NCI-H524 (cell line): ENCODE measurements around the gene SOSTDC1.
"Not testable (repeated sequence)": the region's sequence is repeated elsewhere in the genome, so short reads cannot be mapped to it uniquely, and the experiment has no call there.

ENCODE experiments used
- DNase-seq, 2 experiments: peaks; one replicate each; lab custom pipeline; 2025; lab: John Stamatoyannopoulos, UW

SOSTDC1 gene

DNA sequence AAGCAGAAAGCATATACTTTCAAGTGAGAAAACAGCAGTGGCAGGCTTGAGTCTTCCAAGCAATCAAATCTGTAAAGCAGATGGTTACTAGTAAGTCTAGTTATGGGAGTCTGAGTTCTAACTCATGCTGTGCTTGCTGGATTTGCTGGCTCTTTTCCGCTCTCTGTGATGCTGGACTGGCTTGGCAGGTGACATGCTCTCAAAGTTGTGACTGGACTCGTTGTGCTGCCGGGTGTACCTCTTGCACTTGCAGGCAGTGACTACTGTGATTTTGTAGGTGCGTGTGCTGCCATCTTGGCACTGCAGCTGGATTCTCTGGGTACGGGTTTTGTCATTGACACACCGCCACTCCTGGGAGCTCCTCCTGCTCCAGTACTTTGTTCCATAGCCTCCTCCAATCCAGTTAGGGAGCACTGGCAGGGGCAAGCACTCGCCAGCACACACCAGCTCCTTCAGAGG lies 3.1 kb downstream of the SOSTDC1 start:
- peak in 1 of 2 experiments; percentile 24 for DNase-seq

DNA sequence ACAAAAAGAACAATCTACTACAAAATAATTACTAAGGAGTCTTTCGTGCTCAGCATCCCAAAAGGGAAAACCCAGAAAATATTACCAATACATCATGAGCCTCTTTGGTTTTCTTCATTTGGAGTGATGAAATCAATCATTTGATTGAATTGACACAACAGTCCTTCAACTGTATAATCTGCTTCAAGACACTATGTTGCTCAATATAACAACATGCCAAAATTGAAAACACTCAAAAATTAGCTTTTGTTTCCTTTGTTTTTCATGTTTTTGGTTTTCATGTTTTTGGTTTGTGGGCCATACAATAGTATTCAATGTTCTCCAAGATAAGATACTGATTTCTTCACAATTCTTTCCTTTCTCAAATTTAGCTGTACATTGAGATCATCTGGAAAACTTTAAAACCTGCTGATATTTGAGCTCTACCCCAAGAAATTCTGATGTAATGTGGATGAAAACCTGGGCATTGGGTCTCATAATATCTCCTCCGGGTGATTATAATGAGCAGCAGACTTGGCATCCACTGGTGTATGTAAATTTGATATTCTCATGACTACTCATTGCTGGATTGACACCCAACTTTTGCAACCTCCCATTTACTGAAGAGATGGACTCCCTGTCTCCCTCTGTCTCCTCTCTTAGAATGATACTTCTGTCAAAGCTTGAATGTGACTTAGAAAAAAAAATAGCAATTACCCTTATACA lies 4.6 kb downstream of the SOSTDC1 start:
- no peak for DNase-seq

- DNase-seq, result not testable (repeated sequence)
These were observed 9.2 kb downstream of the SOSTDC1 start for GRCh38 chr7:16456303-16456702.

DNA sequence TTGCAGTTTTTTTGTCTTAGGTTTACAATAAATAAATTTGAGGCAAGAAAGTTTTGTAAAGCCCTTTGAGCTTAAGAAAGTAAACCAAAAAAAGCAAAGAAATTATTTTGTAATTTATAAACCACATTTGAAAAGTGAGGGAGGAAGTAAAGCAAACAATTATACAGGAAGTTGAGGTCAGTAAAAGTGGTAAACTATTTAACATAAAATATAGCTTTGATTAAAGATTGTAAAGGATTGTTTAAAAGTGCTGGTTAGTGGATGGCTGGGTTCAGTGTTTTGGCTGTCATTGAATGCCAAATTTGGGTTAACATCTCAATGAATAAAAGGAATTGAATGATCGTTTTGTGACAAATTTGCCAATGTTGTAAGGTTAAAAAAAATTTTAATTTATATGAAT lies 9.9 kb downstream of the SOSTDC1 start:
- no peak for DNase-seq

- DNase-seq, result no peak
These were observed 15.2 kb downstream of the SOSTDC1 start for GRCh38 chr7:16450366-16450765.

DNA sequence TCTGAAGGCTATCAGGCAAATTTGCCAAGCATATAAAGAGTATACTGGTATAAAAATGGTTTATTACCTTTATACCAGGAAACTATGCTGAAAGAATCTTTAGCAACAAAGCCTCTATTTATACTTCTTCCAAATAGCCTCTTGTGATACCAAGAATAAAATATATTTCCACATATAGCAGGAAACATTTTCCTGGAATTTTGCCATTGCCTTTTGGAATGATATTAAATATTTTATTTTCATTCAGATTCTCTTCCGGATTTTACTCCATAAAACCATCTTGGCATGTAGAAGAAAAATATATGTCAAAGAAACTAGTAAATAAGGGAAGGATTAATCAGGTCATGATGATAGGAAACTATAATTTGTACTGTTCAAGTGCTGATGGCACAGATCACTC lies 17.7 kb downstream of the SOSTDC1 start:
- DNase-seq, result no peak

DNA sequence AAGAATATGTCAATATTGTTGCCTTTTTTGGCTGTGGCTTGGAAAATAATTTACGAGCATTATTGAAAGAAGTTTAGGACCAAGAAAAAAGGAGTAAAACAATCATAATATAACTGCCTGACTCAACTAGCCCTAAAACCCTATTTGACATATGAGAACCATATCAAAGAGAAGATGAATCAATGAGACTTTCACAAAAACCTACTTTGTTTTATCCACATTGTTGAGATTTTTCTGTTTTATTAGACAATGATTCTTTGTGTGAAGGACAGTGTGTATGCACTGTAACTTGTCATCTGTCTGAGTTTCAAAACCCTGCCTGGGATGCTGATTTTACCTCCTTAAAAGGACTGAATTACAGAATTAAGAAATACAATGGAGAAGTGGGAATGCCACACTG lies 19.0 kb downstream of the SOSTDC1 start:
- no peak for DNase-seq

GRCh38 chr7:16443871-16444270 lies 21.7 kb downstream of the SOSTDC1 start:
- not testable (repeated sequence) for DNase-seq

DNA sequence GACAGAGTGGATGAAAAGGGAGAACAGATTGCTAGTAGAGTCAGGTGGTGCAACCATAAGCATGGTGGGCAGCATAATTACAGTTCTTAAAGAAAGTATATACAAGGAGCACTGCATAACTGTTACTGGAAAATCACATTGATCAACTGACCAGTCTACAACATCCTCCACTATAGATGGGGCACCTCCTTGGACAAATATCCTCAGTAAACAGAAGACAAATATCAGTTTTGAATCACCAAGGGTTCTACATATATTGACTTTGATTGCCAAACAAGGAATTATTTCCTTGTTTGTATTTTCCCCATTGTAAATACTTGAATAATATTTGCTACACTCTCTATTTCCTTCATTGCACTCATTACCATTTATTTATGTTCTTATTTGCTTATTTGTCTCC lies 26.6 kb downstream of the SOSTDC1 start:
- DNase-seq, result no peak

DNA sequence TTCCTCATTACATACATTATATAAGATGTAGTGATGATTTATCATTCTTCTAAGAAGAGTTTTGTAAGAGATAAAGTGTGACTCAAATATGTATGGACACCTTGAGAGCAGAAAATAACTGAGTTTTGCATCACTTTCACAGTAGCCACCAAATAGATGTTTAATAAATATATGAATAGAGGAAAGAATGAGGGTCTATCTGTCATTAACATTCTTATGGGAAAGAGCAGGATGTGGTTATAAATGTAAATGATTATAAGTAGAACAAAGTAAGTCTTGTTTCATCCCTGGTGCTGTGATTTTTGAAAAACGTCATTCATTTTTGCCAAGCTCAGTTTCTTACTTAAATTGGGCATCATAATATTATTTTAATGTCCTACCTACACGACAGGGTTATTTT lies 29.2 kb downstream of the SOSTDC1 start:
- no peak for DNase-seq

- no peak for DNase-seq
These were observed 31.9 kb downstream of the SOSTDC1 start for GRCh38 chr7:16433568-16434122.

GRCh38 chr7:16432425-16432731 lies 33.2 kb downstream of the SOSTDC1 start:
- DNase-seq, result no peak

GRCh38 chr7:16431646-16432424 lies 33.7 kb downstream of the SOSTDC1 start:
- peak; percentile 32 to 56 for DNase-seq

GRCh38 chr7:16430133-16430532 lies 35.4 kb downstream of the SOSTDC1 start:
- no peak for DNase-seq

DNA sequence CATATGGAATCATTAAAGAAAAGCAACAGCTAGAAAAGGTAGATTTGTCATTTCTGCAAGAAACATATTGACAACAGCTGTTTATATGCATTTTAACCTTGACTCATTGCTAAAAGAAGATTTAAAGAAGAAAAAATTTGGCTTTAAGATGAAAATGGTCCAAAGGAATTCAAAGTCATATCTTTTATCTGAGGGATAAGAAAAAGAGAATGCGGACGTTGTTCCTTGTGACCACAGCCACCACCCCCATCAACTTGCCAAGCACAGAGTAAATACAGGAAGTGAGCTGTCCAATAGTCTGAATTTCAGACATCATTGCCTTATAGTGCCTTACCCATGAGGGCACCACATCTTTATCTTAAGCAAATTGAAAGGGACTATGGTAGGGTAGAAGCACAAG lies 36.9 kb downstream of the SOSTDC1 start:
- DNase-seq, result no peak

- DNase-seq, result no peak
These were observed 37.4 kb downstream of the SOSTDC1 start for GRCh38 chr7:16428182-16428581.

DNA sequence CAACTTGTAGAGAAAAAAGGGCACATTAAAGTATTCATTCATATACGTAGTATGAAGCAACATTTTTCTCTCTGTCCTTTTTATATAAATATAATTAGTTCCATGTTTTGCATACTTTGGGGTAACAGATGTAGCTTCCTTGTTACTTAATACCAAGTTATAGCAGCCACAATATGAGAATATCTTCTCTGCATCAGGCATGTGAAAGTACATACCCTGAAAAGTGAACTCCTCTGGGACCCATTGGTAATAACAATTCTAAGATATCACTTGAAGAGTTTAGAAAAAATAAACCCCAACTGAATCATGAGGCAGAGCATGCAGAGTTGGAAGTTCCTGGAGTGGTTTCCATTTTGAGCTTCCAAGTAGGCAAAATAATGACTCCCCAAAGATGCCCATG lies 41.8 kb downstream of the SOSTDC1 start:
- DNase-seq, result no peak

DNA sequence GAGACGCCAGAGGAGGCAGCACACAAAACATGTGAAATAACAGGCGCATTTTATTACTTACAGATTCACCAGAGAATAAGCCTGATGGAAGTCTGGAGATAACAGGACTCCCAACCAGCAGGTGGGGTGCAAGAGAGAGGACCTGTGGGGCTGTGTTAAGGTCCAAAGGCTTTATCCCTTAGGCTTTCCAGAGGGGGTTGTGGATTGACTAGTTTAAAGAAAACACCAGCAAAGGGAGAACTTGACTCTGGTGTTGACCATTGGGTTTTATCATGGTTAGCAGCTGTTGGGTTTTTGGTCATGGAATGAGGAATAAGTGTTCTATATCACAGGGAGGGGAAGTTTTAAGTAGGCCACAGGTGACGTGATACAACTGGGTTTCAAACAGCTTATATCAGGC lies 42.6 kb downstream of the SOSTDC1 start:
- DNase-seq, result no peak

DNA sequence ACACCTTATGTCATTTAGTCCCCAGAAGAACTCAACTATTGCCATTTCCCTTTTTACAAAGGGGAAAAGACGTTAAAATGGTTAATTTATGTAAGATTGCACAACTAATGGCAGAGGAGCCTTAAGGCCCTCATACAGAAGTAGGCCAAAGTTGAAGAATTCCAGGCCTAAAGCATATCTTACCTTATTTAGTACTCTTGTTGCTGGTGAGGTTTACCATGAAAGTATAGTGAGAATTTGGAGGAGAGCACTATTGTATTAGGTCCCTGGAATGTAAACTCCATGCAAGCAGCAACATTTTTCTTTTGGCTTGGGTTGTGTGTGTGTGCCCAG lies 43.5 kb downstream of the SOSTDC1 start:
- no peak for DNase-seq

DNA sequence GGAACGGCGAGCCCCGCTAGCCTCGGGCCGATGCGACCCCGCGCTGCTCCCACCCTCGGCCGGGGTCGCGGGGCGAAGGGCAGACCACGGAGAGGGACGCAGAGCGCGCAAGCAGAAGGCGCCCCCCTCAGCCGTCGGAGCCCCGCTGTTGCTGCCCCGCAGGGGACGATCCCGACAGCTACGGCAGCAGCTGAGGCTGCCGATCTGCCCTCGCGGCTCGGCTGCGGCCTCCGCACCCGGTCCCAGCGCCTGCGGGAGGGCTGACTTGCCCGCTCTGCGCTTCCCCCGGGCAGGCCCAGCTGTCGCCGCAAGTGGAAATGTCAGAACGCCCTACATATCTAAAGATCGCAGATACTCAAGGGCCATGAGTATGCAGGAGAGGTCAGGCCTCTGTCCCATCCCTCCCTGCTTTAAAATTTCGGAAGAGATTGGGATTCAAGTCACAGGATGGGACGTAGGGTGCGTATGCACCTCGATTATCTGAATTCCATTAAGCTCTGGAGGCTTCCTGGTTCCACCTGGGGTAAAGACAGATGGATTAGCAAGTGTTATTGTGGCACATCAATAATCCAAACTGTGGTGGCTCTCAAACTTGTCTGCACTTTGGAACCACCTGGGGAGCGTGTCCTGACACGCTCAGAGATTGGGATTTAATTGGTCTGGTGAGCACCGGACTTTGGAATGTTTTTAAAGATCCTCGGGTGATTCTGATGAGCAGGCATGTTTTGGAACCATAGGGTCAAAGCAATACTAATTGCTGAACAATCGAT lies 44.0 kb downstream of the SOSTDC1 start, which contains the start of gene CRPPA:
TSS of gene CRPPA (minus strand) at position 206 of the 770 bp plus-strand sequence. CDS start 216 bp downstream, outside the sequence.
- DNase-seq, result peak in 1 of 2 experiments; percentile 59

DNA sequence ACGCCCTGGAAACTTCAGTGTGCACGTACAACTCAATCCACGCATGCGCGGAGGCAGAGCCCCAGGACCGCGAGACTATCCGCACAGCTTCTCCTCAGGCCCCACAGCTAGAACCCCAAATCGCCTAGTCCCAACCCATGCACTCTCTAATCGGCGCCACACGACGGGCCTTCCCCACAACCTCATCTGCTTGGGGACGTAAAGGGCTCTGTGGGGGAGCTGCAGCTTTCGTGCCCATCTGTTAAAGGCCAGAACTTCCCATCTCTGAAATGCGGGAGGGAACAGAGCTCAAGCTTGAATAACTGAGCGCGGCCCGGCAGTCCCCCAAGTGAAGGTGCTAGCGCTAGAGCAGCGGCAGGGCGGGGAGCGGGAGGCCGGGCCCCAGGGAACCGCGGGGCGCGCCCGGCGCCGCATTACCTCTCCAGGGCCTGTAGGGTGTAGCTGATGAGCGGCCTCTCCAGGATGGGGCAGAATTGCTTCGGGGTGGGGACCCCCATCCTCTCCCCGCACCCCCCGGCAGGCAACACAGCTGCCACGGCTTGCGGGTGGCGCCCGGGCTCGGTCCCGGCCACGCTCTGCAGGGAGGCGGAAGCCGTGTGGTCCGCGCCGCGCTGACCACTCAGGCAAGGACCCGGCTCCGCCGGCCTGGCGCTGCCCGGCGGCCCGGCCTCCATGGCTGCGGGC lies 44.7 kb downstream of the SOSTDC1 start:
- DNase-seq, result peak; percentile 85 to 94

GRCh38 chr7:16420329-16420648 lies 45.2 kb downstream of the SOSTDC1 start:
- no peak for DNase-seq
